ENCODE data around the gene RAB18.
"Not testable (repeated sequence)": the region's sequence is repeated elsewhere in the genome, so short reads cannot be mapped to it uniquely, and the experiment has no call there.

RAB18 gene

DNA sequence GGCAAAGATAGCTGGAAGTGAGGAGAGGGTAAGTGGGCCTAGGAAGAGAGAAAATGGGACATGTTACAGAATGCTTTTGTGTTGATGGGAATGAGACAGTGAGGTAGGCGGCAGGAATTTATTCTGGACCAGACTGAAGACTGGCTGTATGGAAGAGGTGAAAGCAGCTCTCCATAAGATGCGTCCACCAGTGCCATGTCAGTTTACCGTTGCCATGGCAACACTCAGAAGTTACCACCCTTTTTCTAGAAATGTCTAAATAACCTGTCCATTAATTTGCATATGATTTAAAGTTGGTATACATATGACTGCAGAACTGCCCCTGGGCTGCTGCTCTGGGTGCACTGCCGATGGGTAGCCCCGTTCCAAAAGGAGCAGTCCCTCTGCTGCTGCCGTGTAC is 46.7 kb downstream of the RAB18 start:
- DNase-seq, result no peak

DNA sequence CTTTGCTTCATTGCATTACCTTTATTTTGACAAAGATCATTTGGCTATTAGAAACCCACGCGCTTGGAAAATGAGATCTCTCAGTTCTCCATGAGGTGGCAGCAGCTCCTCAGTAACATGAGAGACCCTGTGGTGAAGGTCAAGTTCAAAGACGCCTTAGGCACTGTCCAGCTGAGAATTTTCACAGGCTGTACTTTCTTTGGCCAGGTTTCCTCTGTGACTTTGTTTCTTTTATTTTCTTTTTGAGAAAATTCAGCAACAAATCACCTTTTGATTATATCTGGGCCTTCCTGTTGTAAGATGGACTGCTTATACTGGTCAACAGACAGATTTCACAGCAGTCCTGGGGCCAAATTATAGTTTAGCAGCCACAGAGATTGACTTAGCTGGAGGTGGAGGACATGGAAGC is 54.5 kb downstream of the RAB18 start:
- peak; percentile 46 to 59 for DNase-seq

DNA sequence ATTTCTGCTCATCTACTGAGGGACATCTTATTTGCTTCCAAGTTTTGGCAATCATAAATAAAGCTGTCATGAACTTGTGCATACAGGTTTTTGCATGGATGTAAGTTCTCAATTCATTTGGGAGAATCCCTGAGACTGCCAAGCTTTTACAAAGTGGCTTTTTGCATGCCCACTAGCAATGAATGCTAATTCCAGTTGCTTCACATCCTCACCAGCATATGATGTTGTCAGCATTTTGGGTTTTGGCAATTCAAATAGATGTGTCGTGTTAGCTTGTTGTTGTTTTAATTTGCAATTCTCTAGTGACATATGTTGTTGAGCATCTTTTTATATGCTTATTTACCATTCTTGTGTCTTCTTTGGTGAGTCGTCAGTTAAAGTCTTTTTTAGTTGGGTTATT is 57.2 kb downstream of the RAB18 start:
- DNase-seq, result no peak

DNA sequence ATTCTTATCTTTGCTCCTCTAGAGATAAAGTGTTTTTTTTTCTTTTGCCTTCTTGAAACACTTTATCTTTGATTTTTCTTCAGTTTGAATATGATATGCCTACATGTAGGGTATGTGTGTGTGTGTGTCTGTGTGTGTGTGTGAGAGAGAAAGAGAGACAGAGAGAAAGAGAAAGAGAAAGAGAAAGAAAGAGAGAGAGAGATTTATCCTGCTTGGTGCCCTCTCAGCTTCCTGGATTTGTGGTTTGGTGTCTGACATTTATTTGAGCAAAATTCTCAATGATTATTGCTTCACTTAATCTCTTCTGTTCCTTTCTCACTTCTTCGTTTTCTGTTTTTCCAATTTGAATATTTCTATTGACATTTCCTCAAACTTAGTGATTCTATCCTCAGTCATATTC is 60.3 kb downstream of the RAB18 start:
- peak in 1 of 2 donors; percentile 32 for DNase-seq

DNA sequence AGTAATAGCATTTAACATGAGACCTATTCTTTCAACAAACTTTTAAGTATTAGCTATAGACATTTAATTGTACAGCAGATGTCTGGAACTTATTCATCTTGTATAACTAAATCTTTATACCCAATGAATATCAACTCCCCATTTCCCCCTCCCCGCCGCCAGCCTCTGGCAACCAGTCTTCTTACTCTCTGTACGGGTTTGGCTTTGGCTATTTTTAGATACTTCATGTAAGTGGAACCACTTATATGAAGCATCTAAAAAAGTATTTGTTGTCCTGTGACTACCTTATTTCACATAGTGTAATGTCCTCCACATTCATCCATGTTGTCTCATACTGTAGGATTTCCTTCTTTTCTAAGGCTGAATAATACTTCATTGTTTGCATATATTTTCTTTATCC is 60.8 kb downstream of the RAB18 start:
- no peak for DNase-seq

DNA sequence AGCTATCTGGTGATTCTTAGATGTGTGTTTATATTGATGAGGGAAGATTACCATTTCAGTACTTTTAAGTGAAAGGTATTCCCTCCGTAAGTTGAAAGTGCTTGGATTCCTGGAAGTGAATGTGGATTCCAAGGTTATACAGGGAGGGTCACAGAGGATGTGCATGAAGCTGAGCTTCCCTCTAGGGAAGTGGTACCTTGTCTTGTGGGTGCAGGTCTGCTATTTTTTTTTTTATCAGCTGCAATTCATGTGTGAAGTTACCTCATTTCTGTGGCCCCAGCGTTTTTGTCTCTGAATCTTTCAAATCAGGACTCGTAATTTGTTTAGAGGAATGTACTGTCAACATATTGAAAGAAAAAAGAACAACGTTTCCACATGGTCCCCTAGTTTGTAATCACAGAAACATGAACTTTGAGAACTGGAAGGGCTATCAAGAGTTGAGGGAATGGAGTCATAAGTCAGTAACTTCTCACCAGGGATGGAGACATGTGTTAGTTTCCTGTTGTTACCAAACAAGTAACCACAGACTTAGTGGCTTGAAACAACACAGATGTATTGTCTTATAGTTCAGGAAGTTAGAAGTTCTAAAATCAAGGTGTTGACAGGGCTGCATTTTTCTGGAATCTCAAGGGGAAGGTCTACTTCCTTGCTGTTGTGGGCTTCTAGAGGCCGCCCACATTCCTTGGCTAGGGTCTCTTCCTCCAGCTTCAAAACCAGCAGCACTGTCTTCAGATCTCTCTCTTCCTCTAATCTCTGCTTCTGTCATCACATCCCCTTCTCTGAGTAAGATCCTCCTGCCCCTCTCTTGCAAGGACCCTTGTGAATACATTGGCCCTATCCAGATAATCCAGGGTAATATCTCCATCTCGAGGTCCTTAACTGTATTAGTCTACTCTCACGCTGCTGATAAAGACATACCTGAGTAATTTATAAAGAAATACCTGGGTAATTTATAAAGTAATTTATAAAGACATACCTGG is 64.4 kb downstream of the RAB18 start:
- peak in 1 of 2 donors; percentile 35 for DNase-seq

DNA sequence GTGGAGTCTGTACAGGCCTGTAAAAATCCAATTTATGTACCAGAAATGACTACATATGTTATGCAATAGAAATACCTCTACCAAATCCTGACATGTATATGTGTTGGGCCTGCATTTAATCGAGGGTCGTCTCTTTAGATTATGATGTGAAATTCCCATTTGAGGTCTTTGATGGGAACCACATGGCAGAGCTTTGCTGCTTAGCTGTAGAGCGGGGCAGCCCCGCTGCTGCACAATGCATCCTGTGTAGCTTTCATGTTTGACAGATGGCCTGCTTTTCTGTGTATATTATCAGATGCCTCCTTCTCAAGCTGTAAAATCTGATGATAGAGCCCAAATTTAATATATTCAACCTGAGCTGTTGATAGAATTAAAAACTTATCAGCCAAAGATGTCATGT is 65.8 kb downstream of the RAB18 start:
- no peak for DNase-seq

DNA sequence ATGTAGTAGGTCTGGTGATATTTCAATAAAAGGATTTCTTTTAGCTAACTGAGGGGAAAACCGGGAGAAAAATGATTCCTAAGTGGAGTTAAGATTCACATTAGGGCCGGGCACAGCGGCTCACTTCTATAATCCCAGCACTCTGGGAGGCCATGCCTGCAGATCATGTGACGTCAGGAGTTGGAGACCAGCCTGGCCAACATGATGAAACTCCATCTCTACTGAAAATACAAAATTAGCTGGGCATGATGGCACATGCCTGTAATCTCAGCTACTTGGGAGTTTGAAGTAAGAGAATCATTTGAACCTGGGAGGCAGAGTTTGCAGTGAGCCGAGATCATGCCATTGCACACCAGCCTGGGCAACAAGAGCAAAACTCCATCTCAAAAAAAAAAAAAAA is 72.9 kb downstream of the RAB18 start:
- DNase-seq, result not testable (repeated sequence)

DNA sequence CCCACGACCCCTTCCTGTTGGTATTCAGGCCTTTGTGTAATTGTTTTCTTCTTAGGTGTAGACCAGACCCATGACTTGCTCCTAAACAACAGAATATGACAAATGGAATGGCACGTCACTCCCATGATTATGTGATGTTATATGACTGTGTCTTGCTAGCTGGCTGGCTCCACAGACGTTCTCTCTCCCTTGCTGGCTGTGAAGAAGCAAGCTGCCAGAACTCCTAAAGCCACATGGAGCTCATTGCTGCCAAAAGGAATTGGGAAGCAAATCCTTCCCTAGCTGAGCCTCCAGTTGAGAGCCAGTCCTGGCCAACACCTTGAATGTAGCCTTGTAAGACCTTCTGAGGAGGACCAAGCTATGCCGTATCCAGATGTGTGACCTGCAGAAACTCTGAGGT is 74.2 kb downstream of the RAB18 start:
- DNase-seq, result no peak

DNA sequence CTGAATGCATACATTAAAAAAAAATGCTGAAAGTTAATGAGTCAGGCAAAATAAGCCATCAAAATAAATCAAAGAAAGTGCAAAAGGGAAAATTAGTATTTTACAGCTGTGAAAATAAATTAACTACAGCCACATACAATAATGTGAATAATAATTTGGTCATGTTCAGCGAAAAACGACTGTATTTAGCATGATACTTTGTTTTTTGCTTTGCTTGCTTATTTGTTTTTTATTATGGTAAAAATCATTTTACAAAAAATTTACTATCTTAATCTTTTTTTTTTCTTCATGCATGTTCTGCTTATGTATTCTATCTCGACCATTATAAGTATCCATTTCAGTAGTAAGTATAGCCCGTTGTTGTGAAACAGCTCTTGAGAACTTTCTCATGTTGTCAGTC is 77.1 kb downstream of the RAB18 start:
- DNase-seq, result no peak

DNA sequence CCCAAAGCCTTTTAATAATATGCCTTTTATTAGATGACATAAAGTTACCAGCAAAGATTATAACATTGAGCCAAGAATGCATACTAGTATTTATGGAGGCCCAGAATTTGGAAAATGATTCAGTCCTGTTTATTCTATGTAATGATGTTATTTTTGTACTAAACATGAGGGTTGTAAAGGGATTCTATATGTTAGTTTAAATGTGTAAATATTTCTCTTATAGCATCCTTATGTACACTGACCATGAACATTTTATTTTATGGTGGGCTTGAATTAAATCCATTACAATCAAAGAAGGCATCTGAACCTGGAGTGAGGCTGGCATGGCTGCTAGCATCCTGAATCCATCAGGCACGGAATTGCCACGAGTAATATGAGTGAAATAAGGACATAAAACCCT is 80.2 kb downstream of the RAB18 start:
- DNase-seq, result no peak
